Midbrain (tissue), 1 donor: ENCODE results near the gene DHCR7.

Experiments
- DNase-seq: peaks from one replicate; lab custom pipeline; 2025; lab: John Stamatoyannopoulos, UW

DHCR7 gene

GRCh38 chr11:71477641-71478527 is 29.7 kb upstream of the DHCR7 start:
- no peak for DNase-seq

- DNase-seq = no peak
Measured at GRCh38 chr11:71476926-71477640, 28.9 kb upstream of the DHCR7 start.

GRCh38 chr11:71476031-71476430 is 27.8 kb upstream of the DHCR7 start:
- no peak for DNase-seq

- DNase-seq = no peak
Measured at GRCh38 chr11:71474771-71475483, 26.7 kb upstream of the DHCR7 start.

- no peak for DNase-seq
Measured at GRCh38 chr11:71474141-71474770, 26.1 kb upstream of the DHCR7 start.

GRCh38 chr11:71473793-71474080 is 25.5 kb upstream of the DHCR7 start:
- DNase-seq = no peak

GRCh38 chr11:71472941-71473792 is 25.0 kb upstream of the DHCR7 start:
- DNase-seq = no peak

GRCh38 chr11:71472357-71472885 is 24.2 kb upstream of the DHCR7 start:
- no peak for DNase-seq

GRCh38 chr11:71470946-71471345 is 22.8 kb upstream of the DHCR7 start:
- DNase-seq = no peak

- DNase-seq = no peak
Measured at GRCh38 chr11:71467164-71467563, 19.0 kb upstream of the DHCR7 start.

GRCh38 chr11:71466358-71466757 is 18.2 kb upstream of the DHCR7 start:
- DNase-seq = no peak

- peak; percentile 12 for DNase-seq
Measured at GRCh38 chr11:71465054-71465453, 16.9 kb upstream of the DHCR7 start.

GRCh38 chr11:71463331-71464211 is 15.4 kb upstream of the DHCR7 start:
- no peak for DNase-seq

- no peak for DNase-seq
Measured at GRCh38 chr11:71462726-71463125, 14.5 kb upstream of the DHCR7 start.

GRCh38 chr11:71461696-71462095 is 13.5 kb upstream of the DHCR7 start:
- DNase-seq = no peak

- no peak for DNase-seq
Measured at GRCh38 chr11:71459767-71460320, 11.7 kb upstream of the DHCR7 start.

- DNase-seq = no peak
Measured at GRCh38 chr11:71459076-71459766, 11.0 kb upstream of the DHCR7 start.

GRCh38 chr11:71458146-71459070 is 10.2 kb upstream of the DHCR7 start:
- no peak for DNase-seq
